Colon (tissue), 2 donors: ENCODE measurements around the gene TAF11.
"Not testable (repeated sequence)": the region's sequence is repeated elsewhere in the genome, so short reads cannot be mapped to it uniquely, and the experiment has no call there.

Source experiments
- FAIRE-seq: peaks from 2 replicates; lab custom pipeline; 2012; peaks lifted over from hg19 to GRCh38; lab: Jason Lieb, UNC
- donor health status: control.
- donor health status: control.

Gene TAF11

DNA sequence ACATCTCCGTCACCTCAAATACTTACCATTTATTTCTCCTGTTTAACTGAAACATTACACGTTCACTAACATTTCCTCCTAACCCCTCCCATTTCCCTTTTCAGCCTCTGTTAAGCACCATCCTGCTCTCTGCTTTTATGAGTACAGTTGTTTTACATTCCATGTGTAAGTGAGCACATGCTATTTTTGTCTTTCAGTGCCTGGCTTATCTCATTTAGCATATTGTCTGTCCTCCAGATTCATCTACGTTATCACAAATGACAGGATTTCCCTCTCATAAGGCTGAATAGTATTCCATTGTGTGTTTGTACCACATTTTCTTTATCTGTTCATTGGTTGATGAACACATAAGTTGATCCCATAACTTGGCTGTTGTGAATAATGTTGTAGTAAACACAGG, 22.7 kb downstream of the TAF11 start:
- FAIRE-seq = no peak

DNA sequence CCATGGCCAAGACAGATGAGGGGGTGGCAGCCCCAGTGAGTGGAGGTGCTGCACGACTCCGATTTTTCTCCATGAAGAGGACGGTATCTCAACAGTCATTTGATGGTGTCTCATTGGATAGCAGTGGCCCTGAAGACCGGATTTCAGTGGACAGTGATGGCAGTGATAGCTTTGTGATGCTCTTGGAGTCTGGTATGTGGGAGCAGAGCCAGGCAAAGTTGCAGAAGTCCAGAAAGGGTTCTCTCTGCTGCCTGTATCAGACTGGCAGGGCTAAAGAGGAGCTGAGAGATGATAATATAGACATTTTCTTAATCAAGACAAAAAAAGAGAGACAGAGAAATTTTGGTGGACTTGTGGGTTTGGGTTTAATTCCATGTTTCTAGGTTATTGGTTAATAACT, 23.8 kb downstream of the TAF11 start:
- FAIRE-seq = no peak

DNA sequence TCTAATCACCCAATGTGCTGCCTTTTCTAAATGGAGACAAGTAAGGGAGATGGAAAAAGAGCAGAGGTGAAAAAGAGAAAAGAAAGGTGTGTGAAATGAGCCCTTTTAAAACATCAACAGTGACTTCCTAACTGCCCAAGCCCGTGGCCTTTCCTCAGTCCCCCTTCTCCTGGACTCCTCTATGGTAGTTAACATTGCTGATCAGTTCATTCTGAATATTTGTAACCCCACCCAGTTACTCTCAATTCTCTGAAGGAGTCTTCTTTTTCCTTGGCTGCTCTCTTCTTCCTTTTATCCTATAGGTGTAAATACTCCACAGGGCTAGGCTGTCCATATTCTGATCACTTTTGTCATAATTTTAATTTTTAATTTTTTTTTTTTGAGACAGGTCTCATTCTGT, 27.1 kb downstream of the TAF11 start:
- FAIRE-seq = no peak

DNA sequence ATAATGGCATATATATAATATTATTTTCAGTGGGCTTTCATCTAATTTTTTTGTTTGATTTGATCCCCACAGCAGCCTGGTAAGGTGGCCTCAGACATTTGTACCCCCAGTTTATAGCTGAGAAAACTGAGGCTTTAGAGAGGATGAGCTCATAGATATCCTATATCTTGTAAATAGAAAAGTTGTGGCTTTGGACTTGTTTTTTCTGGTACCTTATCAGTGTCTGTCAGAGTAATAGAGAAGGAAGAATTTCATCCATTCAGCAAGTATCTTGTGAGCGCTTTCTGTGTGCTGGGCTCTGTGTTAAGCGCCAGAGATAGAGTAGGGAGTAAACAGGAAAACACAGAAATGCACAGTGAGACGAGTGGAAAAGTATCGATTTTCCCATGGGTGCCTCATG, 27.9 kb downstream of the TAF11 start:
- FAIRE-seq = no peak

DNA sequence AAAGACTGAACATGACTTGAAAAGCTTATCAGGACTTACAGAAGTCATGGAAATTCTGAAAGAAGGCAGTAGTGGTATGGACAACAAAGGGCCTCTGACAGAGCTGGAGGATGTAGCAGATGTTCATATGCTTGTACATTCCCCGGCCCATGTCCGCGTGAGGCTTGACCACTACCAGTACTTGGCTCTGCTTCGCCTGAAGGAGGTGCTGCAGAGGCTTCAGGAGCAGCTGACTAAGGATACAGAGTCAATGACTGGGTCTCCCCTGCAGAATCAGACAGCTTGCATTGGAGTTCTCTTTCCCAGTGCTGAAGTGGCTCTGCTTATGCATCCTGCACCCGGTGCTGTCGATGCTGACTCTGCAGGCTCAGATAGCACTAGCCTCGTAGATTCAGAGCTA, 29.2 kb downstream of the TAF11 start:
- FAIRE-seq = no peak

DNA sequence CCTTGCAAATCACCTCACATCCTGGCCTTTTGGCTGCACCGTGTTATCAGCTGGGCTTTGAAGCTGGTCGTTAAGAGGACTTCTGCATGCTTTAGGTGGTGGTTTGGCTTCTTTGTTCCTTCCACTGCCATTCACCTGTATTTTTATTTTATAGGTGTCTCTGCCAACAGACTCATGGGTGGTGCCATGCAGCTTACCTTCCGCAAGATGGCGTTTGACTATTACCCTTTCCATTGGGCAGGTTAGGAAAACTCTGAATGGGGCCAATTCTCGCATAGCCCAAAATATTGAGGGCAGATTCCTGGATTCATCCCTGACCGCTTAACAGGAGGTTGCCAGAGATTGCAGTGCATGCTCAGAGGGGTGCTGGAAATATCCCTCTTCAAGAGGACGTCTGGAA, 32.4 kb downstream of the TAF11 start:
- no peak for FAIRE-seq

DNA sequence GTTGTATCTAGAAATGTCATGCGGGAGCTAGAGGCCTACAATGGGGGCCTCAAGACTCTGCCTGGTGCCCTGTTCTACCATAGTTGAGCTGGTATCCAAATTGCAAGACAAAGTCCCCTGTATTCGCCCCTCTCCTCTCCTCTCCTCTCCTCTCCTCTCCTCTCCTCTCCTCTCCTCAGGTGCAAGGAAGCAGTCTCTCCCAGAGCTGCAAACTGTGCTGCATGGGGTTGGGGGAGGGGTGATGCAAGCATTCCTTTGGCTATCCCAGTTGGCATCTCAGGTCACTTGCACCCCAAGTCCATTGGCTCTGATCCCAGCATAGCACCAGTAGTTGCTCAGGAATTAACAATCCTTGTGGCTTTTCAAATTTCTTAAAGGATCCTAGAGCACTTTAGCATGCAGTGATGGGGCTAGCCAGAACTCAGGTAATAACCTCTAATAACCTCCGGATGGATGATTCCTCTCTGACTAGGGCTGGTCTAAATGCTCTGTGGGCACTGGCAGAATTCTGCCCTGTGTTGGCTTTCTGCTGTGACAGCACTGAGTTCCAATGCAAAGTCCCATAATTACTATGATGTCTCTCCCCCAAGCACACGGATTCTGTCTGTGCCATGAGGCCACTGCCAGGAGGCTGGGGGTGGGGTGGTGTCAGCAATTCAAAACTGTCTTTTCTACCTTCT, 35.3 kb downstream of the TAF11 start:
- FAIRE-seq = no peak

DNA sequence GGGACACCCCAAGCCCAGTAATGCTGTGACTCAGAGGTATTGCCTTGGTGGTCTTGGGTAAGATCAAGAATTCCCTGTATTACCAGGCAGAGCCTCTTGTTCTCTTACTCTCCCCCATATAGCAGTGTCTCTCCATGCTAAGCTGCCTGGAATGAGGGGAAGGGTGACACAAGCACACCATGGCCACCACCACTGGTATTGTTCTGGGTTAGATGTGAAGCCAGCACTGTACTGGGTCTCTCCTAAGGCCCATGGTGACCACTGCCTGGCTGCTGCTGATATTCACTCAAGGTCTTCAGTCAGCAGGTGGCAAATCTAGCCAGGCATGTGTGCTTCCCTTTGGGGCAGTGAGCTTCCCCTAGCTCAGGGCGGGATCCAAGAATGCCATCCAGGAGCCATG, 36.5 kb downstream of the TAF11 start:
- no peak for FAIRE-seq

DNA sequence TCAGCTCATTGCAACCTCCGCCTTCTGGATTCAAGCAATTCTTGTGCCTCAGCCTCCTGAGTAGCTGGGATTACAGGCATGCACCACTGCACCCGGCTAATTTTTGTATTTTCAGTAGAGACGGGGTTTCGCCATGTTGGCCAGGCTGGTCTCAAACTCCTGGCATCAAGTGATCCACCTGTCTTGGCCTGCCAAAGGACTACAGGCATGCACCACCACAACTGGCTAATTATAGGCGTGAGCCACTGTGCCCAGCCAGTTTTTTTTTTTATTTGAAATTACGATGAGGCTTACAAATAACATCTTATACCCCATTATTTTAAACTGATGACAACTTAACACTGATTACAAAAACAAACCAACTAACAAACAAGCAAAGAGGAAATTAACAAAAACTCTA, 38.8 kb downstream of the TAF11 start:
- not testable (repeated sequence) for FAIRE-seq

DNA sequence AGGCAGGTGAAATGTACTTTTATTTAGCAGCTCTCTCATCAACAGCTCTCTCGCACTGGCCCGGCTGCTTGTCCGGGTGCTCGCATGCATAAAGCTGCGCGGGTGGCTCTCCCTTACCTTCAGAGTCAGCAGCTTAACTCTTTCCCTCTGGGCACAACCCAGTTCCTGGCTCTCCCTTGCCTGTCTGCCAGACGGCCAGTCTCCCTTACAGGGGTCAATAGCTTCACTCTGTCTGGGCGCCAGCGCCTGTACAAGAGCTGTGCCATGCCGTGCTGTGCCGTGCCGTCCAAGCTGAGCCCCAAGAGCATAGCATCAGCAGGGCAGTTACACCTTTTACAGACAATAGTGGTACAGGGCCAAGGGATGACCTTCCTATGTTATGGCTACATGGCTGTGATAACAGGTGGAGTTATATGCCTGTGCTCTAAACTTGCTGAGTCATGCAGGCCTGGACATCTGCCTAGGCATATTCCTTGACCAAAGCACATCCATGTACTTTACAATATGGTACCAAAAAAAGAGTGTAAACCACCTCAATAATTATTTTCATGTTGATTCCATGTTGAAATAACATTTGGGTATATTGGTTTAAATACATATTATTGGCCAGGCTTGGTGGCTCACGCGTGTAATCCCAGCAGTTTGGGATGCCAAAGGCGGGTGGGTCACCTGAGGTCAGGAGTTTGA, 48.0 kb downstream of the TAF11 start:
- FAIRE-seq = no peak

DNA sequence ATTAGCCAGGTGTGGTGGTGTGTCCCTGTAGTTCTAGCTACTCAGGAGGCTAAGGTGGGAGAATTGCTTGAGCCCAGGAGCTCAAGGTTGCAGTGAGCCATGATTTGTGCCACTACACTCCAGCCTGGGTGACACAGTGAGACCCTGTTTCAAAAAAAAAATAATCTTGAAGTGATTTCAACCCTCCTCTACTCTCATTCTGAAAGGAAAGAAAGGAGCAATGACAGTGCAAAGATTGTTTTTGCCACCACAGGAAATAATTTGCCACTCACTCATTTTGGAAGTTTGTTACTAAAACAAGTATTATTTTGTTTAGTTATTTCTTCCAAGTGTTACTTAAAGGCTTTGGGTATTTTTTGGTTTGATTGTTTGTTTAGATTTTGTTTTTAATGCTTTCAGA, 50.3 kb downstream of the TAF11 start:
- FAIRE-seq = no peak

DNA sequence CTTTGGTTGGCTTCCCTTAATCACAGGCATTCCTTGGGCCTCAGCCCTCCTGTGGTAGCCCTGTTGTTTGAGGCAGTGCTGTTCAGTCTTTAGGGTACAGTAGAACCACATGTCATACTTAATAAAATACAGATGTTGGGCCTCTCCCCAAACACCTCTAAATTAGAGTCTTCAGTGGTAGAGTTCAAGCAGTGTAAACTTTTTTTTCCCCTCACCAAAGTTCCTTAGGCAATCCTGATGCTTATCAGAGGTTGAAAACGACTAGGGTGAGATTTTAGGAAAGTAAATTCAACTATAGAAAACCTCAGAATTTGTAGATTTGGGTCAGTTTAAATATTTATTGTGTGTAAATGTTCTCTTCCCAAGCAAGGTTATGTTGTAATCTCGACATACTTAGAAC, 51.4 kb downstream of the TAF11 start:
- FAIRE-seq = no peak

DNA sequence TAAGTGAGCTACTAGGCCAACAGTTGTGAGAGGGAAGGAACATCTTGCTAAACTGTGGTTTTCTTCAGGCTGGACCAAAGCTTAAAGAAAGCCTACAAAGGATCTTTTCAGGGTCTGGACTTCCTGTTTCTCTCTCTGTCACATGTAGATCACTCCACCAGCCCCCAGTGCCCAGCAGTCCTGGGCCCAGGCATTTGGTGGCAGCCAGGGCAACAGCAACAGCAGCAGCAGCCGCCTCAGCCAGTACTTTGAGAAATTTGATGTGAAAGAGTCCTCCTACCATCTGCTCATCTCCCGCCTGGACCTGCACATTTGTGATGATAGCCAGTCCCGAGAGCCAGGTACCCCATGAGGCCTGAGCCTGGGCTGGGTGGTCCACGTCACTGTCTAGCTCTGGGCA, 51.8 kb downstream of the TAF11 start:
- FAIRE-seq = no peak

DNA sequence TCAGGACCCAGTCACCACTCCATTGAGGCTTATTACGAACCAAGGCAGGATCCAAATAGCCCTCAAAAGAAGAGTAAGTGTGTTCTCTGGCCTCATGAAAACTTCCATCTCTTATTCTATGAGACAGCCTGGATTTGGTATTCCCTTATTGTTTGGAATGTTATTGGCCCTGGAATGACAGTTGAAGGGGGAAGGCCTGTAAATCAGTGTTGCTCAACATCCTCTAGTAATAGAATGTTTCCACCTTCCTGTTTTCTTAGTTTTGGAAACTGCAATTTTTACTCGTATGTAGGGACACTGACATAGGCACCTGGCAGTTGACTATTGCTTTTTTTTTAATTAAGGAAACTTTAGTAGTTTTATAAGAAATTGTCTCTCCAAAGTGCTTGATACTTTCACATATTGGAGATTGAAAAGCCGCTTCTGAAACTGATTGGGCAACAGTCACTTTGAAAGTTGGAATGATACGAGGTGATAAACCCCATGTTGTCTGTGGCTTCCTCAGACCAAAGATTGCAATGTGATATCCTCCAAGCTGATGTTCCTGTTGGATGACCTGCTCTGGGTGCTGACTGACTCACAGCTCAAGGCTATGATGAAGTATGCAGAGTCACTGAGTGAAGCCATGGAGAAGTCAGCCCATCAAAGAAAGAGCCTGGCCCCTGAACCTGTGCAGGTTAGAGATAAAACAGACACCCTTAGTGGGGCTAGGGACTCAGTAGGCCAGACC, 52.9 kb downstream of the TAF11 start:
- no peak for FAIRE-seq

DNA sequence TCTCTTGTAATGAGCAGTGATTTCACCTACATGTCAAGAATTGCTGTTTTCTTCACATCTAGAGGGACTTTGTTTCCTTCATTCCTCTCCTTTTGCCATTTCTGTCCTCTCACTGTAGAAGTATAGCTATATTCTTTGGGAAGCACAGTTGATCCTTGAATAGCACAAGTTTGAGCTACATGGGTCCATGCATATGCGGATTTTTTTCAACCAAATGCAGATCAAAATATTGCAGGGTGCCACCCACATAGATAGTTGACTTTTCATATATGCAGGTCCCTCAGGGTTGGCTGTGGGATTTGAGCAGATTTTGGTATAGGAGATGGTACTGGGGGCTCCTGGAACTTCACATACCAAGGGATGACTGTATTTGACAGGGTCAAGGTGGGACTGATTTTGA, 54.9 kb downstream of the TAF11 start:
- no peak for FAIRE-seq

DNA sequence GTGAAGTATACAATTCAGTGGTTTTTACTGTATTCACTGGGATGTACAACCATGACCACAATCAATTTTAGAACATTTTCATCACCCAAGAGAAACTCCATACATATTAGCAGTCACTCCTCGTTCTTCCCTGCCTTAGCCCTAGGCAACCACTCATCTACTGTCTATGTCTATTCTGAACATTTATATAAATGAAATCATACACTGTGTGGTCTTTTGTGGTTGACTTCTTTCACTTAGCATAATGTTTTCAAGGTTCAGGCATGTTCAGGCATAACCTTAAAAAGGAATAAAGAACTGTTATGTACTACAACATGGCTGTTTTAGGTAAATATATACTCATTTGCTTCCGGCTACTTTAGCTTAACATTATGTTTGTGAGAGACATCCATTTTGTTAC, 58.7 kb downstream of the TAF11 start:
- no peak for FAIRE-seq
